HG02970 (cell line): Measurements from ENCODE around the gene TBC1D7.

ENCODE experiments used
- ATAC-seq: cut with Tn5 transposase; IDR thresholded peaks from one replicate; pipeline ENCODE4 v1.9.1; 2021; ENCODE audit warnings: mild to moderate bottlenecking, moderate library complexity, moderate number of reproducible peaks; ENCODE audit not compliant: unreplicated experiment, low FRiP score

Gene TBC1D7

DNA sequence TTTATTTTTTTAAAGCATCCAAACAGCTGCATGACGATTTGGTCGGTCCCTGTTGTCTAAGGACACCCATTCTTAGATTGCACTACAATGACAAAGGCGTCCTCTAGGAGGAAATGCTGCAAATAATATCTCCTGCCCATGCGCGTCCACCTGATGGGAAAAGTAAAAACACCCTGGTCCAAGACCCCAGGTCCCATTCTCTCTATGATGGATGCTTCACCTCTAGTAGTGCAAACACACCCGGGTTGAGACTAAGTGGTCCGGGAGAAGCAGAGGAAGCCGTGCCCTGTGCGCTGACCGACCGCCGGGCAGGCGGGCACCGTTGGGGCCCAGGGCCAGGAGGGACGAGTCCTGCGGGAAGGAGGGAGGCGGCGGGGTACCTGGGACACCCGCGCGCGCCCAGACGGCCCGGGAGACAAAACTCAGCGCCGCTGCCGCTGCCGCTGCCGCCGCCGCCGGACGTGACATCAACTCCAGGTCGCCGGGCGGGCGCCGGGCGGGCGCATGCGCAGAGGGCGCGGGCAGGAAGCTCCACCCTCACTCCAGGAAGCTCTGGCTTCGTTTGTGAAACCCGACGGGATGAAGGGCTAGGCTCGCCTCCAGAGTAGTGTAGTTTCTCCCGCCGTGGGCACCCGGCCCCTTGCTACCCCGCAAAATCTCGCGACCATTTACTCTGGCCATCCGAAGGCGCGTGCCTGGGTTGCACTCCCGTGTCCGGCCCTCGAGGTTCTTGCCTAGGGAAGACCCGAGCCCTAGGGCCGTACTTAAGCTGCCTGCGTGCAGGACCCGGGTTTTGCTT is at the start of gene TBC1D7:
Gene TBC1D7, minus strand, starts transcription at position 462 of the 799 bp plus-strand sequence. CDS start 1,639 bp downstream, outside the sequence.
- peak; percentile 86 for ATAC-seq

GRCh38 chr6:13377054-13377758 is 48.9 kb upstream of the TBC1D7 start:
- ATAC-seq, result no peak

- peak; percentile 49 for ATAC-seq
These were observed 47.1 kb upstream of the TBC1D7 start for GRCh38 chr6:13375360-13375878.

GRCh38 chr6:13373919-13374318 is 45.6 kb upstream of the TBC1D7 start:
- no peak for ATAC-seq

DNA sequence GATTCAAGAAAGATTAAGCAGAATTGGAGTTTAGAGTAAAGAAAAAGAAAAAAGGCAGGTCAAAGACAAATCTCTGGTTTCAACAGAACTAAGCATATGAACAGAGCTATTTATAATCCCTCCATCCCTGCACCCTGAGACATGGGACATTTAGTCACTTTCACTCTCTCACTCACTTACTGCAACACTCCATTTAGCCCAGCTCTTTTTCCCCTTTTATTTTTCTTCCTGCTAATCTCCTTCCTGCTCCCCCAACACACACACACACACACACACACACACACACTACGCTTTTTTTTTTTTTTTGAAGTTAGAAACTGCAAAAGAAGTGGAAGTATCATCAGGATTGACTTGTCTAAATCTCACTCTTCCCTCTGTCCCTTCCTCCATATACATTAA is 45.1 kb upstream of the TBC1D7 start:
- ATAC-seq, result no peak

DNA sequence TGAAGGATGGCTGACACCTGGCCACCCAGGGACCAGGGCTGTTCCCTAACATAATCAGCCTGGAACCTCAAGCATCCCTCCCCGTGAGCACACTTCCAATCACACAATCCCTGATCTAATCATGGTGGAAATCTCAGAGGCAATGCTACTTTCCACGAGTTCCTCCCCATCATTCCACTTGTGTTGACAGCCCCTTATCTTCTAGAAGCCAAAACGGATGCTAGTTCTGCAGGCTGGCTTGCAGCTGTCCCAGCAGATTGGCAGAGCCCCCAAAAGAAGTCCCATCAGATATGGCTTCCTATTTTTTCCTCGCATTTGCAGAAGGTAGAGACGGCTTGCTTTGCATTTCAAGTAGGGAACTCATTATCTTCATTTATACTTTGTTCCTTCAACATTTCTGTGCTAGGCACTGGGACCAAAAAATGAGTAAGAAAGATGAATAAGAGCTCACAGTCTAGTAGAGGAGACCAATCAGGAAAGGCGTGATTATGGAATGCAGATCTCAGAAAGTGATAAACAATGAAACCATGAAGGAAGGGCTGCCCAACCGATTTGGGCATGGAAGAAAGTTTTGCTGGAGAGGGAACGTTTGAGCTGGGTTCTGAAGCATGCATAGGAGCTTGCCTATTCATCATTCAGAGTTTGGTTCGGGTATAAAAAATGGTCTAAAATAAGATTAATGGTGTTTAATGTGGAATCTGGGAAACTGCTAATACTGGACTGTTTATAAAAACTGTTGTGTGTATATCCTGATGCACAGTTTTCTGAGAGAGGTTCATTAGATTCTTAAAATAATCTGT is 44.6 kb upstream of the TBC1D7 start:
- no peak for ATAC-seq

DNA sequence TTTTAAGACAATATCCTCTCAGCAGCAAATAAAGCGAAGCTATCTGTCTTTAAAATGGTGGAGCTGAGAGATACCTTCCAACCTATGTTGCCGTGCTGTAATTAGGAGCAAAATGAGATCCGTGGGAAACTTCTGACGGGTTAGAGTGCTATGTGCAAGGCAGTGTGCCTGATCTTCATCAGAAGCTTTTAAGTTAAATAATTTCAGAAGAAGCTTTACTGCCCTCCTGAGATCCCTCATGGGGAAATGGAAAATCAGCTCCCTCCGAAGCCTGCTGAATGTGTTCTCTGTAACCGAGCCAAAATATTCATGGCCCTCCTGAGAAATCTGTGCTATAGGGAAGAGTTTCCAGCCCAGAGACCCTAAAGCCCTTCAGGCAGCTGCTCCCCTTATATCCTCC is 43.7 kb upstream of the TBC1D7 start:
- no peak for ATAC-seq

GRCh38 chr6:13371421-13372072 is 43.2 kb upstream of the TBC1D7 start:
- ATAC-seq, result no peak

- ATAC-seq, result no peak
These were observed 42.3 kb upstream of the TBC1D7 start for GRCh38 chr6:13370623-13371022.

- no peak for ATAC-seq
These were observed 41.3 kb upstream of the TBC1D7 start for GRCh38 chr6:13369591-13369990.

DNA sequence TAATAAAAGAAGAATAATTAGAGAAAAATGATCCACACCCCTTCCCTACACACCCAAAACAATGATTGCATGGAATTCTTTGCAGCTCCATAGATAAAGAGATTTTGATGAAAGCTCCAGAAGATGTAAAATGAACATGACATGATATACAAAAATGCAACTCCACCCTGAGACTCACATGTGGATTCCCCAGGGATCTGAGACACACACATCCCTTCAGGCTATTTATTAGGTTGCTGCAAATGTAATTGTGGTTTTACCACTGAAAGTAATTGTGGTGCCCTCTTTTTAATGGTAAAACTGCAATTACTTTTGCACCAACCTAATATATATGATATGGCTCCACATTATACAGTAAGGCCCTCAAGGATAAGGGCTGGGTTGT is 40.4 kb upstream of the TBC1D7 start:
- ATAC-seq, result no peak

GRCh38 chr6:13368079-13368730 is 39.9 kb upstream of the TBC1D7 start:
- no peak for ATAC-seq

- ATAC-seq, result no peak
These were observed 39.1 kb upstream of the TBC1D7 start for GRCh38 chr6:13367396-13367795.

- no peak for ATAC-seq
These were observed 37.0 kb upstream of the TBC1D7 start for GRCh38 chr6:13365320-13365719.

GRCh38 chr6:13364842-13365241 is 36.5 kb upstream of the TBC1D7 start:
- no peak for ATAC-seq

DNA sequence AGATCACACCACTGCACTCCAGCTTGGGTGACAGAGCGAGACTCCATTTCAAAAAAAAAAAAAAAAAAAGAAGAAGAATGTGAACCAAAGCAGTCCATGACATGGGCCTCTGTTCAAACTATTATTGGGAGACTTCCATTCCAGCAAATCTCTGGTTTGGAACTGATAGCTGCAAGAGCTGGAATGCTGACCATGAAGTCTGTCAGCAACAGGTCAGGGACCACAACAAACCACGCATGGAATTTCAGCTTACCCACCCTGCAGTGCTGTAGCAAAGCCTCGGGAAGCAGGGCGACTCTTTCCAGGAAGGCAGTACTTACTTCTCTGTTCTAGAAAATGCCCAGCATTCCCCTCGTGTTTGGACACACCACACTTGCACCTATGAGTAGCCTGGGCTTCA is 34.1 kb upstream of the TBC1D7 start:
- no peak for ATAC-seq

- no peak for ATAC-seq
These were observed 32.6 kb upstream of the TBC1D7 start for GRCh38 chr6:13360671-13361540.

GRCh38 chr6:13359287-13359686 is 30.9 kb upstream of the TBC1D7 start:
- ATAC-seq, result no peak

DNA sequence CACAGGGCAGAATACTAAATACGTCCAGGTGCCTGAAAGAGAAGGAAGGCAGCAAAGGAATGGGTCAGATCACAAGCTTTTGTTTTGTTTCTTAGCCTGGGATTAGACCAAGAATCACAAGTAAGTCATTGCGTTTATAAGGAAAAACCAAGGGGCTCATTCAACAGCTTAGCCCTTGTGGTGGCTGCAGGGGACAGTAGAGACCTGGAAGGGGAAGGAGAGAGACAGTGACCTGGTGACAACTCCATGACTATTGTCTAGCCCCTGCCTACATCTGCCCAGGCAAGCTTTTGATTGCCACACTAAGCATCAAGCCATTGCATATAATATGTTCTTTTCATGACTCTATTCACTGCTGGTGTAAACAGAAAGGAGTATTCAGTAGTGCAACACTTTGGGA is 30.2 kb upstream of the TBC1D7 start:
- ATAC-seq, result no peak
